Activated effector memory CD4-positive, alpha-beta T cell treated with anti-CD3 and anti-CD28 coated beads, Interleukin-2, amount 50 U/mL, for 16 hours (primary cell): Measurements from ENCODE around the gene RNF166.

Source experiments
- DNase-seq: peaks from one replicate; pipeline ENCODE4 v3.0.0-alpha.2; 2020

The RNF166 gene

GRCh38 chr16:88706229-88706964, at the start of gene RNF166, which contains the start of gene CTU2:
TSS of gene RNF166 (minus strand) at chr16:88706408. CDS start at chr16:88706325, 83 bp downstream.
TSS of gene CTU2 (plus strand) at chr16:88706503. CDS start at chr16:88706531, 28 bp downstream.
- DNase-seq, result peak; percentile 98

DNA sequence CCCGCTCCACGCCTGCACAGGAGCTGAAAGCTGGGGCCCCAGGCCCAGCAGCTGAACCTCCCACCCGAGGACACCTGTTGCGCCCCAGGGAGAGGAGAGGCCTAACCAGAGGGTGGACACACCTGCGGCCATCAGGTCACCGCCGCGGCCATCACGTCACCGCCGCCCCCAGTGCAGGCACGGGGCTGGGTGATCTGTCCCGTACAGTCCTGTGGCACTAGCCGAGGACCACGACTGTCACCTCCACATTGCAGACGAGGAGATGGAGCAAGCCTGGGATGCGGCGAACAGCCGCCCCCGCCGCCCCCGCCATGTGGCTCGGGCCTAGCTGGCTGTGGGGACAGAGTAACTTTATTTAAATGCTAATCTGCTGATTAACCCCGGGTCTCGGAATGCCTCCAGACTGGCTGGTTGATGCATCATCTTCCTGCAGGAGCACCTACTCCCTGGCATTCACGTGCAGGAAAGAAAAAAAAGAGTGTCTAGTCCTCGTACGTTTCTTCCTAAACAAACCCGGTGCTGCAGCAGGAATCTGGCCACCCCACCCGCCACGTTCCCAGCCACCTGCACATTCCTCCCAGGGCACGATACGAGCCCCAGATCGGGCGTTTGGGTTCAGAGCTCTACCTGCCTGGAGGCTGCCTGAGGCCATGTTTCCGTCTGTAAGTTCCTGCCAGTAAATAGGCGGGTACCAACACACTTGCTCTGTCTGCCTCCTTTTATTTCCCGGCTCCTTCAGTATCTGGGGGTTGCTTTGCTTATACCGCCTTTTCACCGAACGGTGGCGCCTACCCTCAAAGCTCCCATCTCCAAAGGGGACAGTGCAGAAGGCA, 48.9 kb upstream of the RNF166 start:
- DNase-seq, result no peak

DNA sequence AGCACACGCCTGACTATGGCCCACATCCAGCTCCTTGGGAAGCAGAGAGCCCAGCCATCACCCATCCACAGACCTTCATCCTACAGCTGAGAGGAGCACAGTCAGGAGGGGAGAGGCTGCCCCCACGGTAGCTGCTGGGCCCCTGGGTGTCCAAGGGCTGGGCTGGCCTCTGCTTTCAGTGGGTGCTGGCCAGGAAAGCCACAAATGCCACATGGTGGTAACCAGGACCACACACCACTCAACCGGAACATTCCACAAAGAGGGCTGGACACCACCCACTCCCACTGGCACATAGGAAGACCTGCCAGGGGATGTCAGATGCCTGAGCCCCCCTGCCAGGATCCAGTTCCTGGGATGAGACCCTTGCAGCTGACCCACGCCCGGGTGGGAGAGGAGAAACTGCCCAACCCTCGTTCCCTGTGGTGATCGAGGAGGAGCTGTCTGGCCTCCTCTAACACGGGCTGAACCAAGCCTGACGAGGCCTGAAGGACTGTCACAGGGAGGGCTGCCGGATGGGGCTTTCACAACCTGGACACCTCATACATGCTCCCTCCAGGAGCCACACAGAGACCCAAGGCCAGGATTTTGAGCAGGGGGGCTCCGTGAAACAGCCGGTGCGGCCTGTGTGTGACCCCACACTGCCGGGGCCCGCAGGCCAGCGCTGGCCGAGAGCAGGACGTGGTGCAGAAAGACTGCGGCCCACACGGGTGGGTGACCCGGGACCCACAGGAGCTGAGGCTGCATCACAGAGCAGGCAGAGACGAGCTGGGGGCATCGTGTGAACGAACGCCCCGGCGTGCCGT, 48.1 kb upstream of the RNF166 start:
- no peak for DNase-seq

GRCh38 chr16:88753602-88754001, 47.4 kb upstream of the RNF166 start:
- no peak for DNase-seq

- DNase-seq, result no peak
Measured at GRCh38 chr16:88753191-88753590, 47.0 kb upstream of the RNF166 start.

- no peak for DNase-seq
Measured at GRCh38 chr16:88752386-88753002, 46.3 kb upstream of the RNF166 start.

DNA sequence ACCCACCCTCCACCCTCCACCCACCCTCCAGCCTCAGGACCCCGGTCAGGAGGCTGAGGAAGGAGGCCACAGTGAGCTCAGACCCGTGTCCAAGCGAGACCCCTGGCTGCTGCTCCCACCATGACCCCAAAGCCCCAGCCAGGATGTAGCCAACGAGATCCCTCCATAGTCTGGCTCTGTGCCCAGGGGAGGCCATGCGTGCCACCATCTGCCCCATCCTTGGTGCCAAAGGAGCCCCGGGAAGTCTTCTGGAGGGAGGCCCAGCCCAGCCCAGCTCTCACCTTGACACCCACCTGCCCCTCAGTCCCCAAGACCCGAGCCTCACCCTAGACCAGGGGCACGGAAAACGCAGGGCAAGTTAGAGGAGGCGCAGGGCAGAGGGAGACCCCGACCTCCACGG, 44.6 kb upstream of the RNF166 start:
- DNase-seq, result no peak

- no peak for DNase-seq
Measured at GRCh38 chr16:88749358-88749757, 43.1 kb upstream of the RNF166 start.

DNA sequence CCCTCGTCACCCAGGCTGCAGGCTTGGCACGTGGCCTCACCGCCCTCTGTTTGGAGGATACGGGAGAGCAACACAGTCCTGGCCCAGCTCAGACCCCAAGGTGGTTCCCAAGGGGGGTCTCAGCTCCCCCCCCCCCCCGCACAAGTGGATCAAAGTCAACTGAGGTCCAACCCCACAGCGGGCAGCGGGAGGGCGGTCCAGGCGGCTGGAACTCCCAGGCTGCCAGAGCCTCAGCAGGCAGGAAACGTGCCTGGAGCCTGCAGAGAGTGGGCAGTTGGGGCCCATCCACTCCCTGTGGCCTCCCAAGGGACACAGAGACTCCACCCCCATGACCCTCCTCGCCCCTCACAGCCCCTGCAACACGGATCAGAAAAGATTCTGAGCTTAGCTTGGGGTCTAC, 42.2 kb upstream of the RNF166 start:
- no peak for DNase-seq

DNA sequence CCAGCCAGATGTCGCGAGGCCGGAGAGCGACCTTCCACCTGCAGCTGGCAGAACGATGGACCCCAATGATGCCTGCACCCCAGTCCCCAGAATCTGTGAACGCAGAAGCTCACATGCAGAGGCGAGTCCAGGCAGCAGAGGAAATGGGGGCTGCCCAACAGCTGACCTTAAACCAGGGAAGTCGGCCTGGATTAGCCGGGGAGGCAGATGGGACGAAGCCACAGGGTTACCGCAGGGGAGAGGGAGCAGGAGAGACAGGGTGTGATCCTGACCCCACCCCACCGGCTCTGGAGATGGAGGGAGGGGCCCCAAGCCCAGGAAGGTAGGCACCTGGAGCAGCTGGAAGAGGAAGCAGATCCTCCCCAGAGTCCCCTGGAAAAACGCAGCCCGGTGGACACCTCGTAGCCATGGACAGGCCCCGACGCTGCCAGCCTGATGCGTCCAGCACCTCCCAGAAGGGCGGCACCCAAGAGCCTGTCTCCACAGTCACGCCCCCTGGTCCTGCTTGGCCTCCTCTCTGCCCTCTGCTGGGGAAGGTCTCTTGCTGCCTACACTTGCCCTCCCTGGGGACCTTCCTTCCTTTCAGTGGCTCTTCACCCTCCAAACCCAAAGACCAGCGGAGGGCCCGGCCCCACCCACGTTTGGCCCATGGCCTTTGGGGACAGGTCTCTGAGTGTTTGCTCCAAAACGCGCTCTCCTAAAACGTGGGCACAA, 41.5 kb upstream of the RNF166 start:
- DNase-seq, result no peak

DNA sequence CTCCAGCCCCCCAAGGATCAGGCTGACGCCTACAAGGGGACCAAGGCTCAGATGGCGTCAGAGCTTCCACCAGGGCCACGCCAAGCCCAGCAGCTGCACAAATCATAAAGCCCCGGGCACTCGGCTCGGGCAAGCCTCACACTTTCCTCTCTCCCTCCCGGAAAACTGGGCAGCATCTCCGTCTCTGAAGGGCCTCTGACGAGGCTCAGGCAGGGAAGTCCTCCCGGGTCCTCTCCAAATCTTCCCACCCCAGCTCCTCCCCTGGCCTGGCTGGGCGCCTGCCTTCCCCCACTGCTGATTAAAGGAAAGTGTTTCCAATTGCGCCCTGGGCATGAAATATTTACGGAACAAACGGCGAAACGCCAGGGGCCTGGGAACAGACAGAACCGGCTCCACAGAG, 40.3 kb upstream of the RNF166 start:
- DNase-seq, result no peak

DNA sequence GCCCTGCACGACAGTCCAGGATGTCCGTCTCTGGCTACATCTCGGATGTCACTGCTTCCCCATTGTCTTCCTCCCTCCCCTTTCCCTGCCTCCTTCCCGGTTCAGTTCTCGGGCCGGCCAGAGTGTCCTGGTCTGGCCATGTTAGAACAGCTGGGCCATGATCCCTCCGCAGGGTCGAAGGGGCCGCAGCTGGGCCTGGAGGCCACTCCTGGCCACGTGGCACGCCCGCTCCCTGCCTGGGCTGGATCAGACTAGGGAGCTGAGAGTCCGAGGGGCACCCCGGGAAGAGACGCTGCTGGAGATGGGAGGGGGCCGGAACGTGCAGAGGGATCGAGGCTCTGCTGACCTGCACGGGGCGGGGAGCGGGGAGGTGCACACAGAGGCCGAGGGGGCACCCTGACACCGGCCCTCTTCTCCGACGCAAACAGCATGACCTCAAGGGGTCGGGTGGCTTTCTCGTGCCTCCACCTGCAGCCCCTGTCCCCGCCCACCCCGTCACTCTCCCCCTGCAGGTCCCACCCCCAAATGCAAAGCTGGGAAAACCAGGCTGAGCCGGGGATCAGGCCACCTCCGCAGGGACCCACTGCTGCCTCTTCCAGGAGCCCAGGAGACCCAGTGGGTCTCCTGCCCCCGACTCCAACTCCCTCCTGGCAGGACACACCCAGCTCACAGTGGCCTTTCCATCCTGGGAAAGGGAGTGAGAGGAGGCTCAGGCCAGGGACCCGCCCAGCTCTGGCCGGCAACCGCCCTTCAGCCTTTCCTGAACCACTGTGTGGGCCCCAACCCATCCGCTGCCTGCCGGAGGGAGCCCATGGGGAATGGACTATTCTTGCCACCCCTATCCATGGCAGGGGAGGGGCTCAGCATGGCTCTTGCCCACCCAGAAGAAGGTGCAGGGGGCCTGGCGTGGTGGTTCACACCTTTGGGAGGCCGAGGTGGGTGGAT, 38.6 kb upstream of the RNF166 start:
- no peak for DNase-seq

DNA sequence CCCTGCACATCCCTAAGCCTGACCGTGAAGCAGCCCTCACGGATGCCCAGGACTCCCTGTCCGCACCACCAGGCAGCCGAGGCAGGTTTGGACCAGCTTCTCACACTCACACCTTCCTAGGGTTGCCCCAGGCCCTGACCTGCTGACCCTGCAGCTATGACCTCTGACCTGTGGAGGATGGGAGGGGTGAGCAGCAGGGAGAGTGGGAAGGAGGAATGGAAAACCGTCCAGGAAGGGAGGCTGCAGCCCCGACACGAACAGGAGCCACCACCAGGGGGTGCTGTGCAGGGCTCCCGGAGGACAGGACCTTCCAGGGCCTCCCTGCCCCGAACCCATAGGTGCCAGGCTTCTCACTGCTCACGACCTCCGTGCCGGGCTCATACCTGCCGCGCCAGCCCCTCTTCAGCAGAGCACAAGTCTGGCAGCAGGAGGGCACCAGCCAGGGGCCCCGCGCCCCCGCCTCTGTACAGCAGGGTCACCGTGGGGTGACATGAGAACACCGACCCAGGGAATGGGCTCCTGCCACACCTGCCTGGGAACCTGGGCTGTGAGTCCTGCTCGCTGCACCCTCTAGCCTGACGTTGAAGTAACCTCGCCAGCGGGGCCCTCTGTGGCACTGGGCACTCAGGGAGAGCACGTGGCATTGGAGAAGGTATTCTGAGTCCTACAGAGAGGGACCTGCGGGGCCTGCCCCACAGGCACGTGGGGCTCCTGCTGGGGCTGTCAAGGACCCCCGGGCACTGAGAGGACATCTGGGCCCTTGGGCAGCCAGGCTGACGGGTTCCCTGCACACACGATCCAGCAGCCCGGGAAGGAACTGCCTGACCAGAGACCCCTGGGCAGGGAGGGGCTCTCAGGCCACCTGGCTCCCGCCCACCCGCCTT, 37.7 kb upstream of the RNF166 start:
- DNase-seq, result peak; percentile 92

DNA sequence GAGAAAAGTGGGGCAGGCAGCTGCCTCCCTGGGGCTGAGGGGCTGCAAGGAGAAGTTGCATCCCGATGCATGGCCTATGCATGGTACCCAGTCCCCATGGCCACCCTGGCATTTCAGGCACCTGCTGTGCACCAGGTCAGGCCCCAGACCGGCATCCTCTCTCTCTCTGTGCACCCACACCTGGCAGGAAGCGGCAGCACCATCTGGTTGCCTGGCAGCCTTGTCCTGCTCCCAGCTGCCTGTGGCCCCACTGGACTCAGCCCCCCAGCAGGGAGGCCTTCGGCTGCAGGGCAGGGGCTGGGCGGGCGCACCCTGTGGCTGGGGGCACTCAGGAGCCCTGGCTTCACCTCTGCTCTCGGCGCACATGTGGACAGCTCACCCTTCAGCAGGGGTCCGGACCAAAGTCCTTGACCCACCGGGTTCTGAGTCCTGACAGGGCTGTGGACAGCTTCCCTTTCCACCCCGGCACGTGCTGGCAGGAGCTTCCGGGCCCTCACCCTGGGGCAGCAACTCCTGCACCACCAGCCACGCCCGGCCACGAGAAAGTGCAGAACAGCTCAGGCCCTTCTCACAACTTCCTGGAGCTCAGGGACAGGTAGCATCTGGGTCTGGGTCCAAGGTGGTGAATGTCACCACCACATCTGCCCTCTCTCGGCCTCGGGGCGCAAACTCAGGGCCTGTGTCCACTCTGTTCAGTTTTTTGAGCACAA, 36.8 kb upstream of the RNF166 start:
- no peak for DNase-seq

- DNase-seq, result no peak
Measured at GRCh38 chr16:88741368-88741767, 35.2 kb upstream of the RNF166 start.

- DNase-seq, result no peak
Measured at GRCh38 chr16:88740727-88741055, 34.5 kb upstream of the RNF166 start.

DNA sequence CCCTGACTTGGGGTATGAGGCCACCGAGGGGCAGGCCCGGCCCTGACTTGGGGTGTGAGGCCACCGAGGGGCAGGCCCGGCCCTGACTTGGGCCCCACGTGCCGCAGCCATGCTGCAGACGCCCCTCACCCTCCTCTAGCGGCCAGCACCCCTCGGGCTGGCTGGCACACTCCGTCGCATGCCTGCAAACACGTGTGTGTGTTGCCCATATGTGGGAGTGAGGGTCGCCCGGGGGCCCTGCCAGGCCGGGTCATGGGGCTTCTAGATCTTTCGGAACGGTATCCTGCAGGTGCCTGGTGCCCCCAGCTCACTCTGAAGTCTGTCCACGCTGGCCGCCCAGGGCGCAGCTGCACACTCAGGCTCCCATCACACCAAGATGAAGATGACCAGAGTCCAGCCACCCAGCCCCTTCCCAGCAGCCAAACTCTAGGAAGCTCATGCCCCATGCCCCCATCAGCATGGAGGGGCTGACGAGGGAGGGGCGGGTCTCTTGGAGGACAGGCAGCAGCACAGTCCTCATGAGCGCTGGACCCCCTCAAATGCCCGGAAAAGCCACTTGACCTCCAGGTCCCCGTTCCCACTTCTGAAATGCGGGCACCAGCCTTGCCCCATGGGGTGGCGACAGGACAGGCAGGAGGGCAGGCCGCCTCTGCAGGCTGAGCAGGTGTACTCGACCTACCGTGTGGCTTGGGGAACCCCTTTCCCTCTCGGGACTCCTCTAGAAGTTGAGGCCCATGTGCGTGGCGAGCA, 33.9 kb upstream of the RNF166 start:
- no peak for DNase-seq

DNA sequence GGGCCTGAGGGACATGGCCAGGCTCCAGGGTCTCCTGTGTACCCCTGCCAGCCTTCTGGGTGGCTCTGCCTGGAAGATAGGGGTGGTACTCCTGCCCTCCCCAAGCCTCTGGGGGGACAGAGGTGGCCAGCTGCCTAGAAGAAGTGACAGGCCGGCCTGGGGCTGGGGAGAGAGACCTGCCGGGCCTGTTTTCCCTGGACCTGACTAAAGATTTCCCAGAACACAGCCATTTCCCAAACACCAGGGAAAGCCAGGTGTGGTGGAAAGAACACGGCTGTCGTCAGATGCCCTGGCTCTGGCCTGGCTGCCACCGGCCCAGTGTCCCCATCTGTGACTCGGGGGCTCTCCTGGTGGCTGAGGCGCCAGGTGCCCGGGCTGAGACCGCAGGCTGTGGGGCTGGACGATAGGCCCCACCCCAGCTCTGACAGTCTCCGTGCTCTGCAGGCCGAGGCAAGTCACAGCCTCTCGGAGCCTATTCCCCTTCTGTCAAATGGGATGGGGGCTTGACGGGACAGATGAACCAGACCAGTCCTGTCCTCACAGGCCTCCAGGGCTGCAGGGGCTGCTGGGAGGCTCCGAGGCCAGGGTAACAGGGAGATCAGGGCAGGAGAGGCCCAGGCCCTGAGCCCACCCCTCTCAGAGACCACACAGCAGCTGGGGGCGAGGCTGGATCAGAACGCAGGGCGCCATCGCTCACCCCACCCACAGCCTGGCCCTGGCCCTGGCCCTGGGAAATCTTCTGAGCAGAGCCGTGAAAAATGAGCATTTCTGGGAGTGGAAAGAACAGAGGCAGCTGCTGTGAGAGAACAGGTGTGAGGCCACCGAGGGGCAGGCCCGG, 33.1 kb upstream of the RNF166 start:
- no peak for DNase-seq
